HepG2 (cell line): ENCODE data around the gene ACADVL. TPM values are rescaled to one million over a fixed set of nuclear protein-coding genes. Genes with fewer than 3 reads are reported as not detected.

ENCODE experiments used
- AGO2 ChIP-seq: fragments of 200-400 bp; formaldehyde crosslinking; optimal IDR thresholded peaks from 2 replicates; pipeline ENCODE3; 2017; ENCODE audit warnings: mild to moderate bottlenecking, low read depth, low read length, moderate library complexity
- FOXP1 ChIP-seq, 2 experiments: fragments of 450-650 bp in 1 of 2; IDR thresholded peaks; 2 replicates each; pipeline ENCODE4 v1.6.1; 2017 to 2018; ENCODE audit warnings: antibody characterized with exemption in 1 of 2
- HNRNPUL1 ChIP-seq: fragments of 200-400 bp; formaldehyde crosslinking; IDR thresholded peaks from 2 replicates; pipeline ENCODE4 v1.6.1; 2017; ENCODE audit warnings: low read depth, mild to moderate bottlenecking, low read length, moderate library complexity
- IKZF1 ChIP-seq: fragments of 450-650 bp; IDR thresholded peaks from 2 replicates; pipeline ENCODE4 v1.7.1; 2016
- KLF11 ChIP-seq: IDR thresholded peaks from 2 replicates; pipeline ENCODE4 v1.6.1; 2016; ENCODE audit warnings: missing compliant biosample characterization
- KLF13 ChIP-seq: sonication (generic); formaldehyde crosslinking; IDR thresholded peaks from 2 replicates; pipeline ENCODE4 v1.4.0; 2020; ENCODE audit warnings: mild to moderate bottlenecking, missing genetic modification reagents
- KLF6 ChIP-seq: IDR thresholded peaks from 2 replicates; pipeline ENCODE4 v1.8.0; 2016; ENCODE audit warnings: missing biosample characterization, missing genetic modification reagents
- KLF9 ChIP-seq: IDR thresholded peaks from 2 replicates; pipeline ENCODE4 v1.6.1; 2016; ENCODE audit warnings: low read depth
- NCOA1 ChIP-seq: sonication (generic); formaldehyde crosslinking; IDR thresholded peaks from 2 replicates; pipeline ENCODE4 v1.9.0; 2021; ENCODE audit warnings: missing genetic modification reagents
- RBM39 ChIP-seq: fragments of 200-400 bp; formaldehyde crosslinking; IDR thresholded peaks from one replicate; pipeline ENCODE4 v1.6.1; 2018; ENCODE audit warnings: antibody characterized with exemption, mild to moderate bottlenecking, low read depth, low read length; ENCODE audit not compliant: poor library complexity, severe bottlenecking
- SMYD3 ChIP-seq: sonication (generic); formaldehyde crosslinking; IDR thresholded peaks from 2 replicates; pipeline ENCODE4 v1.8.1; 2023; ENCODE audit warnings: mild to moderate bottlenecking, missing genetic modification reagents
- TGIF2 ChIP-seq: IDR thresholded peaks from 2 replicates; pipeline ENCODE4 v1.6.1; 2016; ENCODE audit warnings: control low read depth, missing compliant biosample characterization
- ZNF350 ChIP-seq: sonication (generic); formaldehyde crosslinking; IDR thresholded peaks from 2 replicates; pipeline ENCODE4 v1.4.0; 2020; ENCODE audit warnings: mild to moderate bottlenecking, low read depth, missing genetic modification reagents, borderline replicate concordance
- ZNF468 ChIP-seq: sonication (generic); formaldehyde crosslinking; IDR thresholded peaks from 2 replicates; pipeline ENCODE4 v1.8.0; 2022; ENCODE audit warnings: mild to moderate bottlenecking, moderate library complexity, missing genetic modification reagents
- ZNF580 ChIP-seq: IDR thresholded peaks from 2 replicates; pipeline ENCODE4 v1.6.1; 2016; ENCODE audit warnings: low read depth, borderline replicate concordance
- ZNF619 ChIP-seq: sonication (generic); formaldehyde crosslinking; IDR thresholded peaks from 2 replicates; pipeline ENCODE4 v1.4.0; 2020; ENCODE audit warnings: mild to moderate bottlenecking, missing genetic modification reagents
- ZNF644 ChIP-seq: IDR thresholded peaks from 2 replicates; pipeline ENCODE4 v1.6.1; 2016; ENCODE audit warnings: low read depth
- ZNF7 ChIP-seq: IDR thresholded peaks from 2 replicates; pipeline ENCODE4 v1.6.1; 2016; ENCODE audit warnings: missing biosample characterization, missing genetic modification reagents
- ZNF747 ChIP-seq: sonication (generic); formaldehyde crosslinking; IDR thresholded peaks from 2 replicates; pipeline ENCODE4 v1.8.1; 2023; ENCODE audit warnings: missing genetic modification reagents, mild to moderate bottlenecking, borderline replicate concordance
- ZNF773 ChIP-seq: sonication (generic); formaldehyde crosslinking; IDR thresholded peaks from 2 replicates; pipeline ENCODE4 v1.4.0; 2020; ENCODE audit warnings: missing genetic modification reagents, borderline replicate concordance
- ZNF777 ChIP-seq: sonication (generic); formaldehyde crosslinking; IDR thresholded peaks from 2 replicates; pipeline ENCODE4 v1.4.0; 2020; ENCODE audit warnings: missing genetic modification reagents
- ZNF839 ChIP-seq: sonication (generic); formaldehyde crosslinking; IDR thresholded peaks from 2 replicates; pipeline ENCODE4 v1.4.0; 2020; ENCODE audit warnings: missing genetic modification reagents, mild to moderate bottlenecking, borderline replicate concordance
- polyA plus RNA-seq, 8 experiments: library from polyadenylated mRNA; depleted of rRNA in 3 of 8; stranded (reverse) in 7 of 8; unstranded in 1 of 8; fragments of >200 nt; fragmentation: Illumina TruSeq in 4 of 8; extraction: Trizol in 4 of 8; gene quantifications; 2 replicates each; pipeline versions ENCODE4 v1.2.1 to v1.2.3, GENCODE V29; 2011 to 2016; ENCODE audit warnings: low read depth in 4 of 8, missing spikeins in 1 of 8, mixed read lengths in 1 of 8; ENCODE audit not compliant: insufficient read depth in 1 of 8
- total RNA-seq, 5 experiments: library from RNA; depleted of rRNA; stranded (reverse); fragments of >200 nt; fragmentation: Illumina TruSeq; extraction: Trizol; gene quantifications; 2 replicates each; pipeline ENCODE4 v1.2.3, GENCODE V29; 2016; ENCODE audit warnings: low read depth in 1 of 5
- TF ChIP-seq, protein P1 (sequence below): sonication (generic); formaldehyde crosslinking; IDR thresholded peaks from 2 replicates; pipeline ENCODE4 v1.5.0; 2020; ENCODE audit warnings: mild to moderate bottlenecking, missing genetic modification reagents
- TF ChIP-seq, protein P2 (sequence below): sonication (generic); formaldehyde crosslinking; IDR thresholded peaks from 2 replicates; pipeline ENCODE4 v1.8.0; 2022; ENCODE audit warnings: low read depth, missing genetic modification reagents
- TF ChIP-seq, protein P3 (sequence below): sonication (generic); formaldehyde crosslinking; IDR thresholded peaks from 2 replicates; pipeline ENCODE4 v1.4.0; 2020; ENCODE audit warnings: mild to moderate bottlenecking, missing genetic modification reagents

The ACADVL gene
- total and polyA plus RNA-seq, 2 of the 13 experiments (the other 11 are each of a cell fraction or from before 2014, with no cell fraction given) = 219 to 412 TPM

DNA sequence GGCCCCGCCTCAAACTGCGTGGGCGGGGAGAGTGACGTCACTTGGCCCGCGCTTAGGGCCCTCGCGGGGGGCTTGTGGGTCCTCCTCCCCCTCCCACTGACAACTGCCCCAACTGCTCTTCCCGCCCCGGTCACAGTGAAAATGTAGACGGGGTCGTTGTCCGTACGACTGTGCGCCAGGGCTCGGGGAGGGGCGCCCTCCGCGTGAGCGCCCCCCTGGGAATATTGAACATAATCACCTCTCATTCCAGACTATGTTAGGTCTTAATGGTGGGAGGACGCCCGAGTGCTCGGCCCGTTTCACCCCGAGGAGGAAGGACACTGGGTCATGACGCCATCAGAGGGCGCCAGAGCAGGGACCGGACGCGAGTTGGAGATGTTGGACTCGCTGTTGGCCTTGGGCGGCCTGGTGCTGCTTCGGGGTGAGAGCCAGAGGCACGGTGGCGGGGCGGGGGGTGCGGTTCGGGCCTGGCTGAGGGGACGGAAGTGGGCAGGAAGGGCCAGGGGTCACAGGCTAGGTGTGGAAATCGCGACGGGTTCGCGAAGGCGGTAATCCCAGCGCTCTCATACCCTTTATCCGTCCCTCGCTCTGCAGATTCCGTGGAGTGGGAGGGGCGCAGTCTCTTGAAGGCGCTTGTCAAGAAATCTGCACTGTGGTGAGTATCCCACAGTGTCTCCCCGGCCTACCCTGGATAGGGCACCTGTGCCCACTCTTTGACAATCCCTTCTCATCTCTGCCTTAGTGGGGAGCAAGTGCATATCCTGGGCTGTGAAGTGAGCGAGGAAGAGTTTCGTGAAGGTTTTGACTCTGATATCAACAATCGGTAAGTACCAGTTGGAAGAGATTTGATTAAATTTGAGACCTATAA lies 32.7 kb downstream of the ACADVL start, which contains the start of gene ELP5 (continued):
- TF ChIP-seq ZNF7 (CRISPR knock-in tag) (no peak), FOXP1 (IDR thresholded peaks at IDR 0.05) (no peak), FOXP1 (CRISPR knock-in tag; IDR thresholded peaks at IDR 0.05) (peak; percentile 22; the same call in 1 of the 2 replicates), KLF6 (peak; percentile 54), AGO2 (peak; percentile 85), IKZF1 (no peak), NCOA1 (no peak), ZNF644 (no peak; the same call in 1 of the 2 replicates), ZNF773 (CRISPR knock-in tag) (no peak), ZNF580 (CRISPR knock-in tag) (peak; percentile 59; the same call in 1 of the 2 replicates), KLF9 (CRISPR knock-in tag) (no peak), ZNF777 (peak; percentile 69), TGIF2 (no peak), HNRNPUL1 (no peak), ZNF747 (CRISPR knock-in tag) (peak; percentile 14; the same call in 1 of the 2 replicates), ZNF468 (peak; percentile 78; the same call in 1 of the 2 replicates), ZNF839 (CRISPR knock-in tag) (no peak), SMYD3 (CRISPR knock-in tag) (no peak), KLF13 (CRISPR knock-in tag) (no peak), KLF11 (CRISPR knock-in tag) (no peak), RBM39 (peak; percentile 79), ZNF350 (CRISPR knock-in tag) (peak; percentile 95), ZNF619 (CRISPR knock-in tag) (peak; percentile 25; the same call in 1 of the 2 replicates)
- TF ChIP-seq, protein P1, sequence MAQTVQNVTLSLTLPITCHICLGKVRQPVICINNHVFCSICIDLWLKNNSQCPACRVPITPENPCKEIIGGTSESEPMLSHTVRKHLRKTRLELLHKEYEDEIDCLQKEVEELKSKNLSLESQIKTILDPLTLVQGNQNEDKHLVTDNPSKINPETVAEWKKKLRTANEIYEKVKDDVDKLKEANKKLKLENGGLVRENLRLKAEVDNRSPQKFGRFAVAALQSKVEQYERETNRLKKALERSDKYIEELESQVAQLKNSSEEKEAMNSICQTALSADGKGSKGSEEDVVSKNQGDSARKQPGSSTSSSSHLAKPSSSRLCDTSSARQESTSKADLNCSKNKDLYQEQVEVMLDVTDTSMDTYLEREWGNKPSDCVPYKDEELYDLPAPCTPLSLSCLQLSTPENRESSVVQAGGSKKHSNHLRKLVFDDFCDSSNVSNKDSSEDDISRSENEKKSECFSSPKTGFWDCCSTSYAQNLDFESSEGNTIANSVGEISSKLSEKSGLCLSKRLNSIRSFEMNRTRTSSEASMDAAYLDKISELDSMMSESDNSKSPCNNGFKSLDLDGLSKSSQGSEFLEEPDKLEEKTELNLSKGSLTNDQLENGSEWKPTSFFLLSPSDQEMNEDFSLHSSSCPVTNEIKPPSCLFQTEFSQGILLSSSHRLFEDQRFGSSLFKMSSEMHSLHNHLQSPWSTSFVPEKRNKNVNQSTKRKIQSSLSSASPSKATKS (CRISPR knock-in tag) = no peak
- TF ChIP-seq, protein P2, sequence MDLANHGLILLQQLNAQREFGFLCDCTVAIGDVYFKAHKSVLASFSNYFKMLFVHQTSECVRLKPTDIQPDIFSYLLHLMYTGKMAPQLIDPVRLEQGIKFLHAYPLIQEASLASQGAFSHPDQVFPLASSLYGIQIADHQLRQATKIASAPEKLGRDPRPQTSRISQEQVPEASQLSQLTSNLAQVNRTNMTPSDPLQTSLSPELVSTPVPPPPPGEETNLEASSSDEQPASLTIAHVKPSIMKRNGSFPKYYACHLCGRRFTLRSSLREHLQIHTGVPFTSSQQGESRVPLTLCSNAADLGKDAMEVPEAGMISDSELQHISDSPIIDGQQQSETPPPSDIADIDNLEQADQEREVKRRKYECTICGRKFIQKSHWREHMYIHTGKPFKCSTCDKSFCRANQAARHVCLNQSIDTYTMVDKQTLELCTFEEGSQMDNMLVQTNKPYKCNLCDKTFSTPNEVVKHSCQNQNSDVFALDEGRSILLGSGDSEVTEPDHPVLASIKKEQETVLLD (CRISPR knock-in tag) = peak; percentile 88
- TF ChIP-seq, protein P3, sequence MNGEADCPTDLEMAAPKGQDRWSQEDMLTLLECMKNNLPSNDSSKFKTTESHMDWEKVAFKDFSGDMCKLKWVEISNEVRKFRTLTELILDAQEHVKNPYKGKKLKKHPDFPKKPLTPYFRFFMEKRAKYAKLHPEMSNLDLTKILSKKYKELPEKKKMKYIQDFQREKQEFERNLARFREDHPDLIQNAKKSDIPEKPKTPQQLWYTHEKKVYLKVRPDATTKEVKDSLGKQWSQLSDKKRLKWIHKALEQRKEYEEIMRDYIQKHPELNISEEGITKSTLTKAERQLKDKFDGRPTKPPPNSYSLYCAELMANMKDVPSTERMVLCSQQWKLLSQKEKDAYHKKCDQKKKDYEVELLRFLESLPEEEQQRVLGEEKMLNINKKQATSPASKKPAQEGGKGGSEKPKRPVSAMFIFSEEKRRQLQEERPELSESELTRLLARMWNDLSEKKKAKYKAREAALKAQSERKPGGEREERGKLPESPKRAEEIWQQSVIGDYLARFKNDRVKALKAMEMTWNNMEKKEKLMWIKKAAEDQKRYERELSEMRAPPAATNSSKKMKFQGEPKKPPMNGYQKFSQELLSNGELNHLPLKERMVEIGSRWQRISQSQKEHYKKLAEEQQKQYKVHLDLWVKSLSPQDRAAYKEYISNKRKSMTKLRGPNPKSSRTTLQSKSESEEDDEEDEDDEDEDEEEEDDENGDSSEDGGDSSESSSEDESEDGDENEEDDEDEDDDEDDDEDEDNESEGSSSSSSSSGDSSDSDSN (CRISPR knock-in tag) = peak; percentile 90
